PC-9 (cell line): ENCODE measurements around the gene STUM.

Experiments
- CTCF ChIP-seq: fragments of 200-600 bp; sonication (generic); conservative IDR thresholded peaks from 2 replicates; pipeline ENCODE4 v1.6.1; 2017; ENCODE audit warnings: mixed run types, antibody characterized with exemption, mild to moderate bottlenecking, moderate library complexity
- EZH2 ChIP-seq: fragments of 200-600 bp; sonication (generic); IDR thresholded peaks from 2 replicates; pipeline ENCODE4 v1.8.0; 2017; ENCODE audit warnings: antibody characterized with exemption, low read depth

GRCh38 chr1:226651732-226652105, 103.2 kb downstream of the STUM start:
- TF ChIP-seq CTCF (no peak), EZH2 (no peak)
